ENCODE measurements around the gene PRR20D. TPM values are rescaled to one million over a fixed set of nuclear protein-coding genes. Genes with fewer than 3 reads are reported as not detected.

The PRR20D gene
- not detected in 2 replicates for total RNA-seq

GRCh38 chr13:57160332-57160731 is at the start of gene PRR20D:
Gene PRR20D (plus strand): TSS chr13:57160632. CDS start chr13:57161019, 387 bp downstream.

GRCh38 chr13:57140235-57140968 is 20.0 kb upstream of the PRR20D start, which contains the start of gene PRR20A:
Gene PRR20A (plus strand): TSS chr13:57140918. CDS start chr13:57141305, 387 bp downstream.

GRCh38 chr13:57147188-57147587 is 13.2 kb upstream of the PRR20D start, which contains the start of gene PRR20B:
Gene PRR20B (plus strand): TSS chr13:57147488. CDS start chr13:57147875, 387 bp downstream.

GRCh38 chr13:57153761-57154160 is 6.7 kb upstream of the PRR20D start, which contains the start of gene PRR20C:
Gene PRR20C (plus strand): TSS chr13:57154061. CDS start chr13:57154448, 387 bp downstream.

GRCh38 chr13:57166897-57167296 is 6.5 kb downstream of the PRR20D start, which contains the start of gene PRR20E:
Gene PRR20E (plus strand): TSS chr13:57167197. CDS start chr13:57167584, 387 bp downstream.

Other genes with a start within 250 kb of the PRR20D start
- gene PRR20A, start 19.7 kb upstream of the PRR20D start, total RNA-seq: not detected in 2 replicates
- gene PRR20B, start 13.1 kb upstream of the PRR20D start, total RNA-seq: not detected in 2 replicates
- not detected in 2 replicates for gene PRR20C, start 6.6 kb upstream of the PRR20D start, total RNA-seq
- gene PRR20E, start 6.6 kb downstream of the PRR20D start, total RNA-seq: not detected in 2 replicates

Measured in cardiac ventricle fibroblast (primary cell).